ENCODE measurements around the gene GUSB. TPM values are rescaled to one million over a fixed set of nuclear protein-coding genes. Genes with fewer than 3 reads are reported as not detected.

The GUSB gene
- total and polyA plus RNA-seq, 2 of the 4 experiments (the other 2 are of a cell fraction), result 12.9 to 47.7 TPM

DNA sequence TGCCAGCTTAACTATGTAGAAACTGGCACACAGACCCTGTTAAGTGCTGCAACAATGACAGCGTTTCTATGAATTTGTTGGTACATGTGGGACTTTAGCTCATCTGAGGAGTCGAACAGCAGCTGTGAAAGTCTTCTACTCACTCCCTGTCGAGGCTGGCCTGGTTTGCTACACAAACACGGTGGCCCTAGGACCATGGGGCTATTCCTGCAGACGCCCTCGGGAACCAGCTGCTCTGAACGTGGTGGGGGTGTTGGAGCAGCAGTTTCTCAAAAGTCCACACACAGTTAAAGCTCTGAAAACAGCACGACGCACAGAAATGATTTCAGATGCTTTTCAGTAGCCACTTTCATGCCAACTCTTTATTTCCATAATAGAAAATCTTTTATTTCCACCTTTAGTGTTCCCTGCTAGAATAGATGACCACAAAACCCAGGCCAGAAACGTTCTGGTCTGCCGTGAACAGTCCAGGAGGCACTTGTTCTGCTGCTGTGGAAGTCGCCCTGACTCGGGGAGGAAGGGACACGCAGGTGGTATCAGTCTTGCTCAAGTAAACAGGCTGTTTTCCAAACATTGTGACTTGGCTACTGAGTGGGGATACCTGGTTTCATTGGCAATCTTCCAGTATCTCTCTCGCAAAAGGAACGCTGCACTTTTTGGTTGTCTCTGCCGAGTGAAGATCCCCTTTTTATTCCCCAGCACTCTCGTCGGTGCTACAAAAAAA, 21.5 kb downstream of the GUSB start:
- no peak for ATAC-seq (ENCODE audit: low read depth)
- H4K91ac ChIP-seq (ENCODE audit: insufficient read depth, low read depth, low read length), result no peak overlapping the region
- in situ Hi-C loops (cut with MboI; ENCODE audit: low sequenced_read_pairs) (loop anchor here (25.0 kb wide), 1 partner anchor 223 kb away; no protein-coding TSS in a partner anchor), dilution Hi-C loops (cut with HindIII; ENCODE audit: low sequenced_read_pairs, unreplicated experiment) (no loop called here), intact Hi-C loops (cut with micrococcal nuclease) (no loop called here)
- H3K9ac ChIP-seq (ENCODE audit: low read depth, low read length), result no peak overlapping the region
- H2BK20ac ChIP-seq (ENCODE audit: low read depth, low read length), result no peak overlapping the region
- H2AFZ ChIP-seq (replicated peaks; ENCODE audit: low read length, poor library complexity), result no peak overlapping the region
- H3K36me3 ChIP-seq (ENCODE audit: control insufficient read depth, insufficient read depth, low read length), result peaks cover 35% of the 10 kb centered on the region
- no TSS peak for BruUV-seq (replicated peaks)
- H3K9me3 ChIP-seq (ENCODE audit: control insufficient read depth, insufficient read depth, low read length), result no peaks in the 10 kb centered on the region
- H3K4me2 ChIP-seq (ENCODE audit: low read depth, low read length), result no peak overlapping the region
- H3K27me3 ChIP-seq (ENCODE audit: control insufficient read depth, insufficient read depth, low read length), result no peaks in the 10 kb centered on the region
- H4K20me1 ChIP-seq (ENCODE audit: insufficient read depth, low read length), result peaks cover 4% of the 10 kb centered on the region
- H2BK15ac ChIP-seq (ENCODE audit: low read depth, low read length), result no peak overlapping the region
- no peak overlapping the region for H4K8ac ChIP-seq (ENCODE audit: low read depth in 2 of 2, low read length in 2 of 2)
- 100% methylated on average over 2 of the region's 19 CpGs; no CpG with 5 or more reads in 1 of the 2 experiments for WGBS, 2 experiments (ENCODE audit: extremely low coverage in 2 of 2, insufficient read length in 1 of 2)
- H3K27ac ChIP-seq (ENCODE audit: insufficient read depth, low read length), result no peak overlapping the region
- ChIA-PET POLR2A (ENCODE audit: unreplicated experiment) (interaction anchor here (0.7 kb wide), 1 partner anchor 31 kb away, joined by 3 read pairs; no protein-coding TSS in a partner anchor), CTCF (interaction anchor here (0.6 kb wide), 2 partner anchors 24 to 70 kb away, joined by 4 to 8 read pairs; no protein-coding TSS in a partner anchor)
- H2AK9ac ChIP-seq (replicated peaks; ENCODE audit: low read depth, low read length, poor library complexity), result no peak overlapping the region
- no peak overlapping the region for H4K5ac ChIP-seq (ENCODE audit: low read depth, low read length)
- no peaks in the 10 kb centered on the region for H3K4me1 ChIP-seq (ENCODE audit: control insufficient read depth, insufficient read depth, low read length)
- no peak for DNase-seq
- H3K18ac ChIP-seq (ENCODE audit: low read depth, low read length), result no peak overlapping the region
- no peak overlapping the region for H3K56ac ChIP-seq (ENCODE audit: extremely low read depth, insufficient read depth, low read length)
- H3K14ac ChIP-seq (replicated peaks; ENCODE audit: low read depth, low read length), result no peak overlapping the region
- H3K23ac ChIP-seq (ENCODE audit: low read depth, low read length), result no peak overlapping the region
- no peak overlapping the region for H2BK5ac ChIP-seq (ENCODE audit: low read depth, low read length, poor library complexity, severe bottlenecking)
- H3K9me1 ChIP-seq (ENCODE audit: insufficient read depth, low read length), result no peaks in the 10 kb centered on the region; the same call in 1 of the 2 replicates
- no peak overlapping the region for H3K4ac ChIP-seq (ENCODE audit: low read depth, low read length)
- H3K79me1 ChIP-seq (ENCODE audit: low read depth in 1 of 2, low read length in 2 of 2), result peaks cover 0 to 11% of the 10 kb centered on the region in 2 experiments; a peak in 3 of 4 replicates
- H3K4me3 ChIP-seq (ENCODE audit: insufficient read depth, low read depth, low read length), result no peak overlapping the region
- H2AK5ac ChIP-seq (ENCODE audit: low read depth, low read length), result no peak overlapping the region
- no peak overlapping the region for H2BK120ac ChIP-seq (ENCODE audit: low read depth, low read length)
- TF ChIP-seq, protein P1, sequence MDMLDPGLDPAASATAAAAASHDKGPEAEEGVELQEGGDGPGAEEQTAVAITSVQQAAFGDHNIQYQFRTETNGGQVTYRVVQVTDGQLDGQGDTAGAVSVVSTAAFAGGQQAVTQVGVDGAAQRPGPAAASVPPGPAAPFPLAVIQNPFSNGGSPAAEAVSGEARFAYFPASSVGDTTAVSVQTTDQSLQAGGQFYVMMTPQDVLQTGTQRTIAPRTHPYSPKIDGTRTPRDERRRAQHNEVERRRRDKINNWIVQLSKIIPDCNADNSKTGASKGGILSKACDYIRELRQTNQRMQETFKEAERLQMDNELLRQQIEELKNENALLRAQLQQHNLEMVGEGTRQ (IDR thresholded peaks at IDR 0.05; ENCODE audit: low read depth, low read length), result no peak
- TF ChIP-seq MAZ (IDR thresholded peaks at IDR 0.05; ENCODE audit: borderline replicate concordance, low read depth, low read length) (no peak), RAD21 (IDR thresholded peaks at IDR 0.05; ENCODE audit: low read length) (no peak), POLR2A (IDR thresholded peaks at IDR 0.05; ENCODE audit: low read depth, low read length) (no peak), CEBPB (IDR thresholded peaks at IDR 0.05; ENCODE audit: low read depth, low read length) (no peak), CHD1 (IDR thresholded peaks at IDR 0.05; ENCODE audit: low read depth, low read length) (no peak), BHLHE40 (IDR thresholded peaks at IDR 0.05; ENCODE audit: low read depth, low read length) (no peak), RFX5 (IDR thresholded peaks at IDR 0.05; ENCODE audit: low read depth, low read length) (no peak), NFE2L2 (IDR thresholded peaks at IDR 0.05; ENCODE audit: low read depth, low read length) (no peak), RCOR1 (IDR thresholded peaks at IDR 0.05; ENCODE audit: insufficient replicate concordance, low read length) (no peak), SMC3 (IDR thresholded peaks at IDR 0.05; ENCODE audit: low read depth, low read length) (no peak), MAFK (IDR thresholded peaks at IDR 0.05; ENCODE audit: low read depth, low read length) (no peak), FOS (IDR thresholded peaks at IDR 0.05; ENCODE audit: low read depth, low read length) (no peak)
- TF ChIP-seq, protein P2, sequence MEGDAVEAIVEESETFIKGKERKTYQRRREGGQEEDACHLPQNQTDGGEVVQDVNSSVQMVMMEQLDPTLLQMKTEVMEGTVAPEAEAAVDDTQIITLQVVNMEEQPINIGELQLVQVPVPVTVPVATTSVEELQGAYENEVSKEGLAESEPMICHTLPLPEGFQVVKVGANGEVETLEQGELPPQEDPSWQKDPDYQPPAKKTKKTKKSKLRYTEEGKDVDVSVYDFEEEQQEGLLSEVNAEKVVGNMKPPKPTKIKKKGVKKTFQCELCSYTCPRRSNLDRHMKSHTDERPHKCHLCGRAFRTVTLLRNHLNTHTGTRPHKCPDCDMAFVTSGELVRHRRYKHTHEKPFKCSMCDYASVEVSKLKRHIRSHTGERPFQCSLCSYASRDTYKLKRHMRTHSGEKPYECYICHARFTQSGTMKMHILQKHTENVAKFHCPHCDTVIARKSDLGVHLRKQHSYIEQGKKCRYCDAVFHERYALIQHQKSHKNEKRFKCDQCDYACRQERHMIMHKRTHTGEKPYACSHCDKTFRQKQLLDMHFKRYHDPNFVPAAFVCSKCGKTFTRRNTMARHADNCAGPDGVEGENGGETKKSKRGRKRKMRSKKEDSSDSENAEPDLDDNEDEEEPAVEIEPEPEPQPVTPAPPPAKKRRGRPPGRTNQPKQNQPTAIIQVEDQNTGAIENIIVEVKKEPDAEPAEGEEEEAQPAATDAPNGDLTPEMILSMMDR (conservative IDR thresholded peaks at IDR 0.05; ENCODE audit: low read depth, low read length), result no peak
- TF ChIP-seq, protein P3, sequence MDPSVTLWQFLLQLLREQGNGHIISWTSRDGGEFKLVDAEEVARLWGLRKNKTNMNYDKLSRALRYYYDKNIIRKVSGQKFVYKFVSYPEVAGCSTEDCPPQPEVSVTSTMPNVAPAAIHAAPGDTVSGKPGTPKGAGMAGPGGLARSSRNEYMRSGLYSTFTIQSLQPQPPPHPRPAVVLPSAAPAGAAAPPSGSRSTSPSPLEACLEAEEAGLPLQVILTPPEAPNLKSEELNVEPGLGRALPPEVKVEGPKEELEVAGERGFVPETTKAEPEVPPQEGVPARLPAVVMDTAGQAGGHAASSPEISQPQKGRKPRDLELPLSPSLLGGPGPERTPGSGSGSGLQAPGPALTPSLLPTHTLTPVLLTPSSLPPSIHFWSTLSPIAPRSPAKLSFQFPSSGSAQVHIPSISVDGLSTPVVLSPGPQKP (IDR thresholded peaks at IDR 0.05; ENCODE audit: borderline replicate concordance, low read depth, low read length), result no peak

All from IMR-90 (cell line).